ENCODE measurements around the gene NHSL2.

- TF ChIP-seq CTCF (IDR thresholded peaks at IDR 0.05) (no peak), POLR2AphosphoS5 (IDR thresholded peaks at IDR 0.05) (no peak)
These were observed 118.2 kb downstream of the NHSL2 start for GRCh38 chrX:72028701-72029470.

All from gastroesophageal sphincter (tissue), 3 donors.